H9 (cell line): ENCODE data around the gene ART3. TPM values are rescaled to one million over a fixed set of nuclear protein-coding genes. Genes with fewer than 3 reads are reported as not detected.

Experiments used
- DNase-seq: peaks from one replicate; pipeline ENCODE4 v3.0.0-alpha.2; 2017
- H2AFZ ChIP-seq: one replicate; pipeline ENCODE4 v1.6.1; 2013; ENCODE audit warnings: mild to moderate bottlenecking, low read length, control low read depth, moderate library complexity
- H2AK5ac ChIP-seq: 2 replicates; pipeline ENCODE4 v1.6.1; 2013; ENCODE audit warnings: low read length, control low read depth, mixed read lengths; ENCODE audit not compliant: insufficient read length
- H2BK120ac ChIP-seq: one replicate; pipeline ENCODE4 v1.6.1; 2013; ENCODE audit warnings: low read depth, mild to moderate bottlenecking, low read length, control low read depth, inconsistent platforms; ENCODE audit not compliant: poor library complexity, severe bottlenecking
- H2BK12ac ChIP-seq: 2 replicates; pipeline ENCODE4 v1.6.1; 2013; ENCODE audit warnings: low read length, control low read depth, mixed read lengths, low read depth; ENCODE audit not compliant: insufficient read length
- H2BK15ac ChIP-seq: 2 replicates; pipeline ENCODE4 v1.6.1; 2013; ENCODE audit warnings: low read depth, low read length, control low read depth
- H2BK20ac ChIP-seq: one replicate; pipeline ENCODE4 v1.6.1; 2013; ENCODE audit warnings: low read depth, mild to moderate bottlenecking, low read length, control low read depth, inconsistent platforms; ENCODE audit not compliant: poor library complexity, severe bottlenecking
- H2BK5ac ChIP-seq: 2 replicates; pipeline ENCODE4 v1.6.1; 2013; ENCODE audit warnings: low read length, control low read depth, mixed read lengths; ENCODE audit not compliant: insufficient read length
- H3K14ac ChIP-seq: 2 replicates; pipeline ENCODE4 v1.6.1; 2013; ENCODE audit warnings: low read length, control low read depth; ENCODE audit not compliant: insufficient read depth
- H3K18ac ChIP-seq: 2 replicates; pipeline ENCODE4 v1.6.1; 2013; ENCODE audit warnings: low read depth, mild to moderate bottlenecking, mixed read lengths, low read length, control low read depth; ENCODE audit not compliant: insufficient read length
- H3K23ac ChIP-seq: 2 replicates; pipeline ENCODE4 v1.6.1; 2013; ENCODE audit warnings: low read length, control low read depth, mixed read lengths, low read depth; ENCODE audit not compliant: insufficient read length
- H3K23me2 ChIP-seq: 2 replicates; pipeline ENCODE4 v1.6.1; 2013; ENCODE audit warnings: low read depth, mild to moderate bottlenecking, mixed read lengths, low read length, control low read depth; ENCODE audit not compliant: insufficient read length, poor library complexity, severe bottlenecking
- H3K27ac ChIP-seq: 2 replicates; pipeline ENCODE4 v1.5.1; 2013; ENCODE audit warnings: low read length, control low read depth, mixed read lengths, low read depth; ENCODE audit not compliant: insufficient read length
- H3K27me3 ChIP-seq: 2 replicates; pipeline ENCODE4 v1.6.1; 2013; ENCODE audit warnings: low read length, control low read depth, inconsistent platforms; ENCODE audit not compliant: insufficient read depth
- H3K4ac ChIP-seq: 2 replicates; pipeline ENCODE4 v1.6.1; 2013; ENCODE audit warnings: low read depth, mild to moderate bottlenecking, control low read depth, inconsistent platforms, low read length, moderate library complexity
- H3K4me1 ChIP-seq: 2 replicates; pipeline ENCODE4 v1.6.1; 2013; ENCODE audit warnings: low read length, control low read depth, inconsistent platforms; ENCODE audit not compliant: insufficient read depth
- H3K4me2 ChIP-seq: 2 replicates; pipeline ENCODE4 v1.6.1; 2013; ENCODE audit warnings: low read length, control low read depth, mixed read lengths; ENCODE audit not compliant: insufficient read length, insufficient read depth
- H3K56ac ChIP-seq: 2 replicates; pipeline ENCODE4 v1.6.1; 2013; ENCODE audit warnings: low read depth, mild to moderate bottlenecking, mixed read lengths, low read length, control low read depth; ENCODE audit not compliant: insufficient read length
- H3K79me1 ChIP-seq: 2 replicates; pipeline ENCODE4 v1.6.1; 2013; ENCODE audit warnings: low read depth, mild to moderate bottlenecking, moderate library complexity, low read length, control low read depth, inconsistent platforms; ENCODE audit not compliant: insufficient read depth, poor library complexity, severe bottlenecking
- H3K79me2 ChIP-seq: 2 replicates; pipeline ENCODE4 v1.6.1; 2013; ENCODE audit warnings: low read length, control low read depth, inconsistent platforms; ENCODE audit not compliant: insufficient read depth
- H3K9ac ChIP-seq: 2 replicates; pipeline ENCODE4 v1.6.1; 2013; ENCODE audit warnings: low read length, control low read depth, mixed read lengths; ENCODE audit not compliant: insufficient read length; ENCODE audit errors: extremely low read depth
- H3K9me3 ChIP-seq: one replicate; pipeline ENCODE4 v1.6.1; 2013; ENCODE audit warnings: low read depth, low read length, inconsistent platforms; ENCODE audit not compliant: control insufficient read depth
- H3T11ph ChIP-seq: one replicate; pipeline ENCODE4 v1.6.1; 2013; ENCODE audit warnings: mild to moderate bottlenecking, low read length, control low read depth, inconsistent platforms
- H4K20me1 ChIP-seq: one replicate; pipeline ENCODE4 v1.6.1; 2013; ENCODE audit not compliant: control insufficient read depth, insufficient read length, insufficient read depth
- H4K5ac ChIP-seq: 2 replicates; pipeline ENCODE4 v1.6.1; 2013; ENCODE audit warnings: low read depth, mild to moderate bottlenecking, mixed read lengths, low read length, control low read depth; ENCODE audit not compliant: insufficient read length
- H4K8ac ChIP-seq: replicated peaks from 2 replicates; pipeline ENCODE4 v1.6.1; 2013; ENCODE audit warnings: low read length, control low read depth, mixed read lengths, low read depth; ENCODE audit not compliant: insufficient read length
- H4K91ac ChIP-seq: 2 replicates; pipeline ENCODE4 v1.6.1; 2013; ENCODE audit warnings: low read depth, mild to moderate bottlenecking, moderate library complexity, mixed read lengths, low read length, control low read depth; ENCODE audit not compliant: insufficient read length
- H3K27ac Mint-ChIP-seq, 3 experiments: 2 replicates in 2 of 3; 3 replicates in 1 of 3; pipeline ENCODE4 v1.8.0; 2020 to 2021; ENCODE audit warnings: mixed read lengths in 3 of 3, mild to moderate bottlenecking in 1 of 3, moderate library complexity in 1 of 3
- H3K27me3 Mint-ChIP-seq: 2 replicates; pipeline ENCODE4 v1.8.0; 2021; ENCODE audit warnings: low read depth, mild to moderate bottlenecking, moderate library complexity, mixed read lengths
- H3K36me3 Mint-ChIP-seq, 3 experiments: 2 replicates in 2 of 3; 3 replicates in 1 of 3; pipeline ENCODE4 v1.8.0; 2020 to 2021; ENCODE audit warnings: low read depth in 3 of 3, mixed read lengths in 3 of 3; ENCODE audit not compliant: insufficient read depth in 1 of 3
- H3K4me1 Mint-ChIP-seq, 2 experiments: 2 replicates each; pipeline ENCODE4 v1.8.0; 2020; ENCODE audit warnings: mixed read lengths in 2 of 2
- H3K4me3 Mint-ChIP-seq, 2 experiments: 2 replicates in 1 of 2; 3 replicates in 1 of 2; pipeline ENCODE4 v1.8.0; 2020 to 2021; ENCODE audit warnings: mild to moderate bottlenecking in 2 of 2, mixed read lengths in 2 of 2, moderate library complexity in 1 of 2
- H3K9me3 Mint-ChIP-seq, 2 experiments: 2 replicates in 1 of 2; 3 replicates in 1 of 2; pipeline ENCODE4 v1.8.0; 2020; ENCODE audit warnings: mild to moderate bottlenecking in 2 of 2, mixed read lengths in 2 of 2, moderate library complexity in 1 of 2
- CTCF ChIP-seq: fragments of 200-600 bp; sonication (generic); conservative IDR thresholded peaks from 3 replicates; pipeline ENCODE4 v1.8.0; 2021; ENCODE audit warnings: antibody characterized with exemption, mild to moderate bottlenecking
- WGBS: extraction: QIAGEN DNeasy Blood & Tissue Kit; methylation state at CpG from one replicate; pipeline ENCODE4 v1.1.7; 2013; ENCODE audit warnings: missing lambda C conversion rate, low lambda C conversion rate, mixed read lengths; ENCODE audit not compliant: insufficient read length; ENCODE audit errors: extremely low coverage; 5-methylcytosine and 5-hydroxymethylcytosine counted together
- total RNA-seq: library from RNA; stranded (reverse); gene quantifications from 2 replicates; pipeline ENCODE4 v1.2.1, GENCODE V29; 2021

The ART3 gene
- total RNA-seq, 1 experiment from 2014 or later, result 0.74 TPM

- H4K5ac ChIP-seq, result no peak overlapping the region
- H3K79me1 ChIP-seq, result no peaks in the 10 kb centered on the region
- no peaks in the 10 kb centered on the region for H4K20me1 ChIP-seq
- TF ChIP-seq CTCF, result no peak
- H3K4me3 Mint-ChIP-seq, result no peak overlapping the region
- H3K4me2 ChIP-seq, result no peak overlapping the region
- no peak overlapping the region for H2BK12ac ChIP-seq
- H3K23ac ChIP-seq, result no peak overlapping the region
- H3K56ac ChIP-seq, result no peak overlapping the region
- no peak overlapping the region for H2BK120ac ChIP-seq
- H2BK5ac ChIP-seq, result no peak overlapping the region
- no peaks in the 10 kb centered on the region for H3K4me1 ChIP-seq
- no peak overlapping the region for H2BK20ac ChIP-seq
- H4K91ac ChIP-seq, result no peak overlapping the region
- no CpG with 5 or more reads among the region's 6 CpGs for WGBS
- no peaks in the 10 kb centered on the region; a peak in 1 of 5 replicates for H3K9me3 Mint-ChIP-seq
- H2AK5ac ChIP-seq, result no peak overlapping the region
- no peaks in the 10 kb centered on the region for H3K36me3 Mint-ChIP-seq
- no peaks in the 10 kb centered on the region for H3K9me3 ChIP-seq
- no peak overlapping the region for H4K8ac ChIP-seq
- H2BK15ac ChIP-seq, result no peak overlapping the region
- H3K27me3 Mint-ChIP-seq, result peaks cover 4% of the 10 kb centered on the region; the same call in 1 of the 2 replicates
- H3T11ph ChIP-seq, result no peak overlapping the region
- H3K27me3 ChIP-seq, result no peaks in the 10 kb centered on the region
- no peak overlapping the region for H3K4ac ChIP-seq
- H3K4me1 Mint-ChIP-seq, result no peaks in the 10 kb centered on the region
- H3K9ac ChIP-seq, result no peak overlapping the region
- H3K79me2 ChIP-seq, result no peaks in the 10 kb centered on the region
- H3K23me2 ChIP-seq, result no peaks in the 10 kb centered on the region
- H3K27ac ChIP-seq, result no peak overlapping the region
- H3K27ac Mint-ChIP-seq, result no peak overlapping the region
- H2AFZ ChIP-seq, result no peak overlapping the region
- H3K18ac ChIP-seq, result no peak overlapping the region
- no peak for DNase-seq
- H3K14ac ChIP-seq, result no peak overlapping the region
These were observed 46.2 kb upstream of the ART3 start for GRCh38 chr4:76028350-76028765.
